Gastroesophageal sphincter (tissue), 4 donors: ENCODE data around the gene VOPP1. TPM values are rescaled to one million over a fixed set of nuclear protein-coding genes. Genes with fewer than 3 reads are reported as not detected.

Source experiments
- ATAC-seq: fragments of 150-250 bp; one replicate; pipeline ENCODE4 v1.9.1; 2016; ENCODE audit warnings: mild to moderate bottlenecking, moderate library complexity
- H3K27ac ChIP-seq, 4 donors: fragments of 200-600 bp; sonication (generic) in 3 of 4; 1 replicate in 3 of 4; 2 replicates in 1 of 4; pipeline ENCODE4 v1.5.1; 2016 to 2019
- H3K27me3 ChIP-seq: fragments of 200-600 bp; sonication (generic); one replicate; pipeline ENCODE4 v1.5.1; 2019
- H3K36me3 ChIP-seq, 2 donors: fragments of 200-600 bp; sonication (generic); one replicate each; pipeline ENCODE4 v1.5.1; 2019; ENCODE audit warnings: control low read depth in 1 of 2
- H3K4me1 ChIP-seq, 3 donors: fragments of 200-600 bp; sonication (generic); 1 replicate in 2 of 3; 2 replicates in 1 of 3; pipeline ENCODE4 v1.5.1; 2016 to 2019; ENCODE audit warnings: control low read depth in 2 of 3
- H3K4me3 ChIP-seq, 2 donors: fragments of 200-600 bp; sonication (generic); one replicate each; pipeline ENCODE4 v1.5.1; 2019; ENCODE audit warnings: mild to moderate bottlenecking in 1 of 2, moderate library complexity in 1 of 2
- H3K9me3 ChIP-seq, 3 donors: fragments of 200-600 bp; sonication (generic); one replicate each; pipeline ENCODE4 v1.5.1; 2017 to 2019; ENCODE audit warnings: control low read depth in 2 of 3
- EP300 ChIP-seq: sonication (generic); formaldehyde crosslinking; IDR thresholded peaks from one replicate; pipeline ENCODE4 v1.6.1; 2017; ENCODE audit warnings: antibody characterized with exemption, mild to moderate bottlenecking
- POLR2A ChIP-seq, 2 donors: fragments of 450-650 bp; IDR thresholded peaks; one replicate each; pipeline ENCODE4 v1.6.1; 2017; ENCODE audit warnings: antibody characterized with exemption in 2 of 2, mild to moderate bottlenecking in 2 of 2, moderate library complexity in 1 of 2
- POLR2AphosphoS5 ChIP-seq: sonication (generic); formaldehyde crosslinking; IDR thresholded peaks from one replicate; pipeline ENCODE4 v1.6.1; 2017; ENCODE audit warnings: antibody characterized with exemption
- WGBS, 2 donors: methylation state at CpG; one replicate each; pipeline ENCODE4 v1.1.5; 2018; ENCODE audit warnings: low coverage in 1 of 2; 5-methylcytosine and 5-hydroxymethylcytosine counted together
- total RNA-seq, 4 donors: library from RNA; depleted of rRNA; stranded (reverse); fragments of >200 nt; gene quantifications; one replicate each; pipeline ENCODE4 v1.1.0, GENCODE V29; 2016
- TF ChIP-seq, protein P1 (sequence below), 4 experiments: fragments of 200-600 bp in 2 of 4; fragments of 450-650 bp in 2 of 4; sonication (generic) in 1 of 4; IDR thresholded peaks; one replicate each; pipeline ENCODE4 v1.5.1; 2017 to 2019; ENCODE audit warnings: antibody characterized with exemption in 4 of 4, mild to moderate bottlenecking in 2 of 4, moderate library complexity in 2 of 4

Gene VOPP1
- total RNA-seq, 4 donors from 2014 or later, result 20.5 to 51.6 (median 33.4) TPM

DNA sequence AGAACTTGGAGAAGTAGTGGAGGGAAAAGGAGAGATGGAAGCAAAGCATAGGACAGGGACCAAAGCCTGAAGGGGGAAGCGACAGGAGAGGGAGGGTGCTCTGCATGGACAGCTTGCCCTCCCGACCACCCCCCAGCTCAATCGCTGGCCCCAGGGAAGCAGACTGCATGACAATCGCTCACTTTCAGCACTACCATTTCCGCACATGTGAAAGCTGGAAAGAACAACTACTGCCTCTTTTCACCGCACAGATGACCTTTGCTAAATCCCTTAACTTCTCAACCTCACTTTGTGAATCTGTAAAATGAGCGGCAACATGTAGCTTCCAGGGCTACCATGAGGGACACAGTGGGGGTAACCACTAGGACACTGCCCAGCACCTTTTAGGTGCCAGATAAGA, 17.1 kb downstream of the VOPP1 start:
- Histone ChIP-seq H3K9me3 (no peaks in the 10 kb centered on the region), H3K27ac (peak overlapping the region in 1 of 4 donors; percentile 11), H3K4me3 (no peak overlapping the region), H3K36me3 (no peaks in the 10 kb centered on the region), H3K27me3 (no peaks in the 10 kb centered on the region), H3K4me1 (peaks cover 5 to 36% (median 18%) of the 10 kb centered on the region in 3 donors)
- ATAC-seq, result no peak
- 75% methylated on average over 5 of the region's 7 CpGs; no CpG with 5 or more reads in 1 of the 2 donors for WGBS, 2 donors
- no peak for TF ChIP-seq POLR2AphosphoS5

DNA sequence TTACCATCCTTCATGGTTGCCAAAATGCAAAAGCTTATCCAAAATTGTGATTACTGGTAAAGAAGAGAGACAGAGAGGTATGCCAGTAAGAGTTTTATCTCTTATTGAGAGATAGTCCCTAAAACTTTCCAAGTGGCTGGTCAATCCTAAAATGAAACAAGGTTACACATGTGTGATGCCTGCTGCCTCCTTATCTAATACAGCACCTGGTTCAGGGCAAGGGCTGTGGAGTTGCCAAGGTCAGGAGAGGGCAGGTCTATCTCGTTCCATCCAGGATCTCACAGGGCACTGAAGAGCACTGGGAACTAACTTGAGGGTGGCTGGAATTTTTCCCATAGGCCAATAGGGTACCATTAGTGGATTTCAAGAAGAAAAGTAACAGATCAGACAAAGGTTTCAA, 18.3 kb downstream of the VOPP1 start:
- Histone ChIP-seq H3K36me3 (no peaks in the 10 kb centered on the region), H3K4me3 (no peak overlapping the region), H3K27ac (peak overlapping the region in 1 of 4 donors; percentile 68), H3K4me1 (peaks cover 5 to 36% (median 18%) of the 10 kb centered on the region in 3 donors), H3K9me3 (no peaks in the 10 kb centered on the region), H3K27me3 (no peaks in the 10 kb centered on the region)
- WGBS, 2 donors, result 50% methylated on average over 1 of the region's 1 CpG
- TF ChIP-seq POLR2A (IDR thresholded peaks at IDR 0.05), result no peak
- TF ChIP-seq EP300, result no peak
- TF ChIP-seq POLR2AphosphoS5, result no peak
- TF ChIP-seq, protein P1, sequence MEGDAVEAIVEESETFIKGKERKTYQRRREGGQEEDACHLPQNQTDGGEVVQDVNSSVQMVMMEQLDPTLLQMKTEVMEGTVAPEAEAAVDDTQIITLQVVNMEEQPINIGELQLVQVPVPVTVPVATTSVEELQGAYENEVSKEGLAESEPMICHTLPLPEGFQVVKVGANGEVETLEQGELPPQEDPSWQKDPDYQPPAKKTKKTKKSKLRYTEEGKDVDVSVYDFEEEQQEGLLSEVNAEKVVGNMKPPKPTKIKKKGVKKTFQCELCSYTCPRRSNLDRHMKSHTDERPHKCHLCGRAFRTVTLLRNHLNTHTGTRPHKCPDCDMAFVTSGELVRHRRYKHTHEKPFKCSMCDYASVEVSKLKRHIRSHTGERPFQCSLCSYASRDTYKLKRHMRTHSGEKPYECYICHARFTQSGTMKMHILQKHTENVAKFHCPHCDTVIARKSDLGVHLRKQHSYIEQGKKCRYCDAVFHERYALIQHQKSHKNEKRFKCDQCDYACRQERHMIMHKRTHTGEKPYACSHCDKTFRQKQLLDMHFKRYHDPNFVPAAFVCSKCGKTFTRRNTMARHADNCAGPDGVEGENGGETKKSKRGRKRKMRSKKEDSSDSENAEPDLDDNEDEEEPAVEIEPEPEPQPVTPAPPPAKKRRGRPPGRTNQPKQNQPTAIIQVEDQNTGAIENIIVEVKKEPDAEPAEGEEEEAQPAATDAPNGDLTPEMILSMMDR (IDR thresholded peaks at IDR 0.05), result no peak
- no peak for ATAC-seq

DNA sequence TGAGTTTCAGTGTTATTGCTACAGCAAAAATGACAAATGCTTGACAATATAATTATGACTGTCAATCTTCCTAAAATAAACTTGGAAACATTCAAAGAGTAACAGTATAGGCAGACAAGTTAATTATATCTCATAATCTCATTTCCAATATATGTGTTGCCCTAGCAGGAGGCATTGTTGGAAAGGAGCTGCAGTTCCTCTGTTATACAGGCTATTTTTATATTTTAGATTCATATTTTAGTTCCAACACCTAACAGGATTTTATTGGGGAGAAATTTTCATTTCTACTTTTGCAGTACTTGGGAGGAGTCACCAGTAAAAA, 19.3 kb downstream of the VOPP1 start:
- Histone ChIP-seq H3K36me3 (no peaks in the 10 kb centered on the region), H3K27ac (peak overlapping the region in 3 of 4 donors; percentile 68 to 71 (median 70)), H3K4me3 (peak overlapping the region in 1 of 2 donors; percentile 29), H3K9me3 (no peaks in the 10 kb centered on the region), H3K27me3 (no peaks in the 10 kb centered on the region), H3K4me1 (peaks cover 5 to 36% (median 18%) of the 10 kb centered on the region in 3 donors)
- no peak for ATAC-seq
- TF ChIP-seq POLR2AphosphoS5, result no peak
- TF ChIP-seq EP300, result no peak

DNA sequence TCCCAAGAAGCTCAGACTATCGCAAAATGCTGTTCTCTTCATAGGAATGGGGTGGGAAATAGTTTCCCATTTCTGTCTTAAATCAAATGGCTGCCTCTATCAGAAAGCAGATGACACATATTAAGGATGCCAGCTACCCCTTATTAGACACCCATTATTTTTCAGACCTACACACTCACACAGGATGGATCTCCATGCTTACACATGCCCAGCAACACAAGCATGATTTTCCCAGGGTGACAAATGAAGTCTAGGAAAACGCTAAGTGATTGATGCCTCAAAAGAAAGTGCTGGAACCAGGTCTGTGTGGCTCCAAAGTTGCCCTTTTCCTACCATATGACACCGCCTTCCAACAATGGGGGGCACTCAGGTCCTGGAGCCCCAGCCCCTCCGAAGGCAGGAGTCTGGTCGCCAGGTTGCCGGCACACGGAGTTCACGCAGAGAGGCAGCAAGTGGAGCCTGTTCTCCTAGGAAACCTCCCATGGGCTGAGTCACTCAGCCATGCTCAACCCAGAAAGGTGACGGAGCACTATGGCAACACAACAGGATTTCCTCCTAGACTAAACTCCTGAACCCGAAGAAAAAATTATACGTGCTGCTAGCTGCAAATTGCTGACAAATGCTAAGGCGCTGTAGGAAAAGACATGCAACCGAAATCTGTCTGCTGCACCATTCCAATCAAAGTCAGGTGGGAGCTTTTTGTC, 19.8 kb downstream of the VOPP1 start:
- ATAC-seq, result peak; percentile 82
- peak overlapping the region in 1 of 2 donors; percentile 29 for H3K4me3 ChIP-seq
- peaks cover 5 to 40% (median 18%) of the 10 kb centered on the region in 3 donors for H3K4me1 ChIP-seq
- H3K27me3 ChIP-seq, result no peaks in the 10 kb centered on the region
- no peaks in the 10 kb centered on the region for H3K9me3 ChIP-seq
- peak overlapping the region in 3 of 4 donors; percentile 68 to 71 (median 70) for H3K27ac ChIP-seq
- 25 to 30% methylated on average over 4 to 5 of the region's 13 CpGs for WGBS, 2 donors
- no peaks in the 10 kb centered on the region for H3K36me3 ChIP-seq
- peak; percentile 49 for TF ChIP-seq POLR2AphosphoS5
- TF ChIP-seq, protein P1 (IDR thresholded peaks at IDR 0.05), result no peak

DNA sequence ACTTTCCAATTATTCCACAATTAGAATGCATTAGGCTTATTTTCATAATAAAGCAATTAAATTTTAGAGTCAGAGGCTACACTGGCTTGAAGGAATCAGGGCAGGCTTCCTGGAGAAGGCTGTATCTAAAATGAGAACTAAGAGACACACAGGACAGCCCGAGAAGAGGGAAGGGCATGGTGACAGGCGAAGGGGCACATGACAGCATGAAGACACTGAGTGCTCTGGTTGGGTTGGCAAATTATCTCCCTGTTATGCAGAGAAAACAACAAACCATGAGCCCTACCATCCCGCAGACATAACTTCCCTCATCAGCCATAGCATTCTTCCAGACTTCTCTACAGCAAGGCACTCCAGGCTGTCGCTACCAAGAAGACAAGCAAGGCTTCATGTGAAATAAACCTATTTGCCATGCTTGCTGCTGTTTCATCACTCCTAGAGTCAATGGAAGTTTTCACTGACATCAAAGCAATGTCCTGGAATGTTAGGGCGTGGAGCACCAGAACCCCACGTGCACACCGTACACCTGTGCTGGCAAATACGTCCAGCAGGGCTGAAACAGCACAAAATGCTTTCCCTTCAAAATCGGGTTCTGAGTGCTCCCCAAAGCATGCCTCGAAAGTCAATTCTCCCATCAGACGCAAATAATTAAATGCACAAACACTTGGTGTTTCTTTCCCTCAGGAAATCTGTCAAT, 21.3 kb downstream of the VOPP1 start:
- H3K4me1 ChIP-seq, result peaks cover 9 to 55% (median 27%) of the 10 kb centered on the region in 3 donors
- WGBS, 2 donors, result 93 to 98% methylated on average over 7 to 9 of the region's 11 CpGs
- H3K4me3 ChIP-seq, result no peak overlapping the region
- TF ChIP-seq EP300 (no peak), POLR2AphosphoS5 (no peak), POLR2A (IDR thresholded peaks at IDR 0.05) (no peak)
- TF ChIP-seq, protein P1 (IDR thresholded peaks at IDR 0.05), result no peak
- H3K36me3 ChIP-seq, result no peaks in the 10 kb centered on the region
- ATAC-seq, result no peak
- H3K27ac ChIP-seq, result no peak overlapping the region
- no peaks in the 10 kb centered on the region for H3K9me3 ChIP-seq
- H3K27me3 ChIP-seq, result no peaks in the 10 kb centered on the region
